Astrocyte (in vitro differentiated cells and primary cell): ENCODE results near the gene RAB2B. TPM values are rescaled to one million over a fixed set of nuclear protein-coding genes. Genes with fewer than 3 reads are reported as not detected.

Source experiments
- DNase-seq: peaks from one replicate; pipeline ENCODE4 v3.0.0-alpha.2; 2010; ENCODE audit warnings: low read depth
- FAIRE-seq: peaks from 2 replicates; lab custom pipeline; 2011; peaks lifted over from hg19 to GRCh38; lab: Jason Lieb, UNC
- H2AFZ ChIP-seq: 2 replicates; pipeline ENCODE4 v1.6.0; 2012; ENCODE audit warnings: low read depth, low read length, inconsistent platforms
- H3K27ac ChIP-seq: 2 replicates; pipeline ENCODE4 v1.5.1; 2011; ENCODE audit warnings: low read depth, low read length, inconsistent platforms
- H3K27me3 ChIP-seq: 2 replicates; pipeline ENCODE4 v1.6.0; 2011; ENCODE audit warnings: low read length, inconsistent platforms; ENCODE audit not compliant: insufficient read depth
- H3K36me3 ChIP-seq: 2 replicates; pipeline ENCODE4 v1.5.1; 2011; ENCODE audit warnings: low read length, inconsistent platforms; ENCODE audit not compliant: insufficient read depth
- H3K4me1 ChIP-seq: 2 replicates; pipeline ENCODE4 v1.5.1; 2011; ENCODE audit warnings: low read length, inconsistent platforms; ENCODE audit not compliant: insufficient read depth
- H3K4me2 ChIP-seq: 2 replicates; pipeline ENCODE4 v1.6.0; 2012; ENCODE audit warnings: low read length, inconsistent platforms
- H3K4me3 ChIP-seq: 2 replicates; pipeline ENCODE4 v1.5.1; 2011; ENCODE audit warnings: low read depth, mild to moderate bottlenecking, low read length, inconsistent platforms; ENCODE audit not compliant: insufficient read depth
- H3K79me2 ChIP-seq: 2 replicates; pipeline ENCODE4 v1.6.0; 2012; ENCODE audit warnings: mild to moderate bottlenecking, low read length, inconsistent platforms; ENCODE audit not compliant: insufficient read depth
- H3K9ac ChIP-seq: 2 replicates; pipeline ENCODE4 v1.6.0; 2012; ENCODE audit warnings: mild to moderate bottlenecking, low read length, inconsistent platforms
- H3K9me3 ChIP-seq: 2 replicates; pipeline ENCODE4 v1.5.1; 2012; ENCODE audit warnings: low read depth, mild to moderate bottlenecking, low read length, inconsistent platforms; ENCODE audit not compliant: insufficient read depth
- H4K20me1 ChIP-seq: 2 replicates; pipeline ENCODE4 v1.6.0; 2012; ENCODE audit warnings: low read length, inconsistent platforms; ENCODE audit not compliant: insufficient read depth
- H3K27ac Mint-ChIP-seq: one replicate; pipeline ENCODE4 v1.8.0; 2021; ENCODE audit warnings: mild to moderate bottlenecking, mixed read lengths; ENCODE audit not compliant: unreplicated experiment
- H3K27me3 Mint-ChIP-seq: one replicate; pipeline ENCODE4 v1.8.0; 2021; ENCODE audit warnings: low read depth, mixed read lengths; ENCODE audit not compliant: unreplicated experiment
- H3K36me3 Mint-ChIP-seq: one replicate; pipeline ENCODE4 v1.8.0; 2021; ENCODE audit warnings: low read depth, mixed read lengths; ENCODE audit not compliant: unreplicated experiment
- H3K4me1 Mint-ChIP-seq: one replicate; pipeline ENCODE4 v1.8.0; 2021; ENCODE audit warnings: low read depth, mixed read lengths; ENCODE audit not compliant: unreplicated experiment
- H3K4me3 Mint-ChIP-seq: one replicate; pipeline ENCODE4 v1.8.0; 2021; ENCODE audit warnings: mild to moderate bottlenecking, moderate library complexity, mixed read lengths; ENCODE audit not compliant: unreplicated experiment
- H3K9me3 Mint-ChIP-seq: one replicate; pipeline ENCODE4 v1.8.0; 2021; ENCODE audit warnings: mild to moderate bottlenecking, mixed read lengths; ENCODE audit not compliant: unreplicated experiment
- CTCF ChIP-seq: IDR thresholded peaks from 2 replicates; pipeline ENCODE4 v1.5.1; 2011; ENCODE audit warnings: low read depth, mild to moderate bottlenecking, inconsistent platforms, low read length, moderate library complexity; ENCODE audit not compliant: insufficient read depth
- EZH2 ChIP-seq: IDR thresholded peaks from 2 replicates; pipeline ENCODE4 v1.6.1; 2012; ENCODE audit warnings: mild to moderate bottlenecking, low read length, inconsistent platforms; ENCODE audit not compliant: insufficient read depth
- total RNA-seq: library from RNA; stranded (reverse); gene quantifications from 2 replicates; pipeline ENCODE4 v1.2.1, GENCODE V29; 2021

Gene RAB2B
- total RNA-seq, 1 donor from 2014 or later, result 49.9 TPM

- Mint-ChIP-seq H3K4me1 (peaks cover 9% of the 10 kb centered on the region), H3K27me3 (no peaks in the 10 kb centered on the region), H3K4me3 (no peak overlapping the region), H3K36me3 (no peaks in the 10 kb centered on the region), H3K9me3 (no peaks in the 10 kb centered on the region), H3K27ac (no peak overlapping the region)
- H3K9me3 ChIP-seq, result no peaks in the 10 kb centered on the region
- FAIRE-seq (no peak), DNase-seq (no peak)
- no peaks in the 10 kb centered on the region for H3K4me1 ChIP-seq
- no peak overlapping the region for H3K9ac ChIP-seq
- H4K20me1 ChIP-seq, result peaks cover 2% of the 10 kb centered on the region
- H3K4me2 ChIP-seq, result no peak overlapping the region
- no peak overlapping the region for H2AFZ ChIP-seq
- no peaks in the 10 kb centered on the region for H3K27me3 ChIP-seq
- peaks cover 18% of the 10 kb centered on the region for H3K79me2 ChIP-seq
- H3K27ac ChIP-seq, result no peak overlapping the region
- no peak overlapping the region for H3K4me3 ChIP-seq
- no peak for TF ChIP-seq CTCF
- TF ChIP-seq EZH2, result no peak
- no peaks in the 10 kb centered on the region for H3K36me3 ChIP-seq
Observed at GRCh38 chr14:21514341-21514740, 37.6 kb upstream of the RAB2B start.

GRCh38 chr14:21510735-21511657, 34.2 kb upstream of the RAB2B start, which contains the start of gene METTL3:
Gene METTL3, minus strand, starts transcription at chr14:21511340. Its CDS starts 117 bp downstream, at chr14:21511223.
- Histone ChIP-seq H2AFZ (peak within 1 kb of the TSS; percentile 71), H3K27ac (peak within 1 kb of the TSS; percentile 84), H3K79me2 (peaks cover 48% of the 10 kb centered on the region)

More at GRCh38 chr14:21510735-21511657, 34.2 kb upstream of the RAB2B start, which contains the start of gene METTL3:
- H3K4me2 ChIP-seq, result peak within 1 kb of the TSS; percentile 93
- no peaks in the 10 kb centered on the region for H3K36me3 ChIP-seq
- H4K20me1 ChIP-seq, result peaks cover 10% of the 10 kb centered on the region
- H3K36me3 Mint-ChIP-seq, result no peaks in the 10 kb centered on the region
- H3K9ac ChIP-seq, result peak within 1 kb of the TSS; percentile 93
- no peaks in the 10 kb centered on the region for H3K27me3 Mint-ChIP-seq
- FAIRE-seq (peak; percentile 56), DNase-seq (peak; percentile 99)
- no peaks in the 10 kb centered on the region for H3K9me3 ChIP-seq
- H3K4me3 Mint-ChIP-seq, result peak within 1 kb of the TSS; percentile 94
- no peaks in the 10 kb centered on the region for H3K27me3 ChIP-seq
- no peaks in the 10 kb centered on the region for H3K9me3 Mint-ChIP-seq
- H3K4me3 ChIP-seq, result peak within 1 kb of the TSS; percentile 84
- peak within 1 kb of the TSS; percentile 88 for H3K27ac Mint-ChIP-seq
- H3K4me1 ChIP-seq, result no peaks in the 10 kb centered on the region
- H3K4me1 Mint-ChIP-seq, result peaks cover 9% of the 10 kb centered on the region
- TF ChIP-seq CTCF (no peak), EZH2 (no peak)
